Parathyroid adenoma (tissue), 2 donors: ENCODE data around the gene KATNA1.
"Not testable (repeated sequence)": the region's sequence is repeated elsewhere in the genome, so short reads cannot be mapped to it uniquely, and the experiment has no call there.

Source experiments
- H2AFZ ChIP-seq: fragments of 300-600 bp; sonication (generic); one replicate; pipeline ENCODE4 v1.7.0; 2017; ENCODE audit warnings: antibody characterized with exemption, mild to moderate bottlenecking
- H3K27ac ChIP-seq: fragments of 300-600 bp; sonication (generic); one replicate; pipeline ENCODE4 v1.7.0; 2017
- H3K27me3 ChIP-seq: fragments of 300-600 bp; sonication (generic); one replicate; pipeline ENCODE4 v1.7.0; 2017; ENCODE audit warnings: low read length; ENCODE audit not compliant: control insufficient read depth, insufficient read depth
- H3K36me3 ChIP-seq: fragments of 300-600 bp; sonication (generic); one replicate; pipeline ENCODE4 v1.7.0; 2017; ENCODE audit warnings: low read length; ENCODE audit not compliant: control insufficient read depth, insufficient read depth
- H3K4me1 ChIP-seq: fragments of 300-600 bp; sonication (generic); one replicate; pipeline ENCODE4 v1.7.0; 2017; ENCODE audit warnings: control low read depth
- H3K4me2 ChIP-seq: fragments of 300-600 bp; sonication (generic); one replicate; pipeline ENCODE4 v1.7.0; 2017; ENCODE audit warnings: low read length
- H3K4me3 ChIP-seq: fragments of 300-600 bp; sonication (generic); one replicate; pipeline ENCODE4 v1.7.0; 2017; ENCODE audit warnings: low read depth, low read length
- H3K79me2 ChIP-seq: fragments of 300-600 bp; sonication (generic); one replicate; pipeline ENCODE4 v1.7.0; 2017; ENCODE audit warnings: control low read depth
- H3K9ac ChIP-seq: fragments of 300-600 bp; sonication (generic); one replicate; pipeline ENCODE4 v1.7.0; 2017; ENCODE audit warnings: mild to moderate bottlenecking
- H3K9me3 ChIP-seq: fragments of 300-600 bp; sonication (generic); one replicate; pipeline ENCODE4 v1.7.0; 2017; ENCODE audit warnings: low read length; ENCODE audit not compliant: control insufficient read depth
- CTCF ChIP-seq: fragments of 300-600 bp; sonication (generic); IDR thresholded peaks from one replicate; pipeline ENCODE4 v1.7.0; 2017; ENCODE audit warnings: antibody characterized with exemption, mild to moderate bottlenecking
- donor health status: primary hyperparathyroidism.

The KATNA1 gene

GRCh38 chr6:149691201-149691600 lies 42.7 kb upstream of the KATNA1 start:
- Histone ChIP-seq H3K4me1 (no peaks in the 10 kb centered on the region), H3K79me2 (peaks cover 45% of the 10 kb centered on the region), H3K27me3 (no peaks in the 10 kb centered on the region), H3K9ac (no peak overlapping the region), H3K27ac (no peak overlapping the region), H3K36me3 (no peaks in the 10 kb centered on the region), H3K4me2 (no peak overlapping the region), H3K9me3 (no peaks in the 10 kb centered on the region), H2AFZ (no peak overlapping the region), H3K4me3 (no peak overlapping the region)
- no peak for TF ChIP-seq CTCF

- Histone ChIP-seq H3K36me3 (no peaks in the 10 kb centered on the region), H2AFZ (no peak overlapping the region), H3K4me2 (no peak overlapping the region), H3K9ac (no peak overlapping the region), H3K4me3 (no peak overlapping the region), H3K79me2 (peaks cover 7% of the 10 kb centered on the region), H3K9me3 (no peaks in the 10 kb centered on the region), H3K4me1 (no peaks in the 10 kb centered on the region), H3K27me3 (no peaks in the 10 kb centered on the region), H3K27ac (no peak overlapping the region)
- no peak for TF ChIP-seq CTCF
Observed at GRCh38 chr6:149686230-149686629, 37.7 kb upstream of the KATNA1 start.

GRCh38 chr6:149683256-149683859 lies 34.8 kb upstream of the KATNA1 start:
- H3K4me2 ChIP-seq: no peak overlapping the region
- H2AFZ ChIP-seq: no peak overlapping the region
- H3K27ac ChIP-seq: no peak overlapping the region
- H3K27me3 ChIP-seq: no peaks in the 10 kb centered on the region
- no peaks in the 10 kb centered on the region for H3K9me3 ChIP-seq
- no peak for TF ChIP-seq CTCF
- no peak overlapping the region for H3K9ac ChIP-seq
- H3K36me3 ChIP-seq: no peaks in the 10 kb centered on the region
- H3K4me1 ChIP-seq: no peaks in the 10 kb centered on the region
- H3K4me3 ChIP-seq: no peak overlapping the region
- peaks cover 7% of the 10 kb centered on the region for H3K79me2 ChIP-seq

GRCh38 chr6:149681845-149682244 lies 33.3 kb upstream of the KATNA1 start:
- H3K27ac ChIP-seq, H2AFZ ChIP-seq, H3K4me2 ChIP-seq, H3K79me2 ChIP-seq, H3K9me3 ChIP-seq, H3K36me3 ChIP-seq, H3K4me3 ChIP-seq, H3K27me3 ChIP-seq, H3K9ac ChIP-seq, H3K4me1 ChIP-seq: not testable (repeated sequence)

GRCh38 chr6:149681209-149681608 lies 32.7 kb upstream of the KATNA1 start:
- peaks cover 6% of the 10 kb centered on the region for H3K79me2 ChIP-seq
- H3K4me1 ChIP-seq: no peaks in the 10 kb centered on the region
- no peaks in the 10 kb centered on the region for H3K27me3 ChIP-seq
- H3K4me2 ChIP-seq: no peak overlapping the region
- TF ChIP-seq CTCF: no peak
- H3K9ac ChIP-seq: no peak overlapping the region
- no peaks in the 10 kb centered on the region for H3K9me3 ChIP-seq
- no peaks in the 10 kb centered on the region for H3K36me3 ChIP-seq
- no peak overlapping the region for H2AFZ ChIP-seq
- H3K27ac ChIP-seq: no peak overlapping the region
- H3K4me3 ChIP-seq: no peak overlapping the region
